Neuronal stem cell (in vitro differentiated cells): Measurements from ENCODE around the gene SORD.

Experiments
- DNase-seq: peaks from one replicate; pipeline ENCODE4 v3.0.0-alpha.2; 2013; ENCODE audit warnings: low spot score
- H2AFZ ChIP-seq: one replicate; pipeline ENCODE4 v1.6.1; 2013; ENCODE audit warnings: mild to moderate bottlenecking, low read length, inconsistent platforms
- H2AK5ac ChIP-seq: 2 replicates; pipeline ENCODE4 v1.6.1; 2013; ENCODE audit warnings: low read depth, mild to moderate bottlenecking, inconsistent platforms, low read length, moderate library complexity, mixed read lengths
- H2BK120ac ChIP-seq: 2 replicates; pipeline ENCODE4 v1.6.1; 2013; ENCODE audit warnings: low read depth, mild to moderate bottlenecking, inconsistent platforms, low read length, moderate library complexity, mixed read lengths
- H2BK12ac ChIP-seq: one replicate; pipeline ENCODE4 v1.6.1; 2013; ENCODE audit warnings: low read length, inconsistent platforms
- H2BK15ac ChIP-seq: 2 replicates; pipeline ENCODE4 v1.6.1; 2013; ENCODE audit warnings: mild to moderate bottlenecking, low read length, inconsistent platforms, mixed read lengths
- H2BK5ac ChIP-seq: one replicate; pipeline ENCODE4 v1.6.1; 2013; ENCODE audit warnings: inconsistent platforms, mild to moderate bottlenecking, low read length, moderate library complexity
- H3K14ac ChIP-seq: one replicate; pipeline ENCODE4 v1.6.1; 2013; ENCODE audit warnings: low read length, inconsistent platforms
- H3K18ac ChIP-seq: 2 replicates; pipeline ENCODE4 v1.6.1; 2013; ENCODE audit warnings: low read length, inconsistent platforms
- H3K23ac ChIP-seq: 2 replicates; pipeline ENCODE4 v1.6.1; 2013; ENCODE audit warnings: low read depth, mild to moderate bottlenecking, mixed read lengths, low read length, inconsistent platforms; ENCODE audit not compliant: poor library complexity
- H3K27ac ChIP-seq: replicated peaks from 3 replicates; pipeline ENCODE4 v1.5.1; 2013; ENCODE audit warnings: low read length, inconsistent platforms
- H3K27me3 ChIP-seq, 3 experiments: 2 replicates each; pipeline ENCODE4 v1.6.1; 2013; ENCODE audit warnings: low read length in 3 of 3, mild to moderate bottlenecking in 2 of 3, inconsistent platforms in 1 of 3, low read depth in 1 of 3, mixed read lengths in 1 of 3, moderate library complexity in 1 of 3; ENCODE audit not compliant: control insufficient read depth in 3 of 3, insufficient read depth in 3 of 3
- H3K36me3 ChIP-seq, 2 donors: replicated peaks in 1 of 2; 2 replicates each; pipeline ENCODE4 v1.6.1; 2013; ENCODE audit warnings: low read length in 2 of 2; ENCODE audit not compliant: control insufficient read depth in 2 of 2, insufficient read depth in 2 of 2
- H3K4ac ChIP-seq: 2 replicates; pipeline ENCODE4 v1.6.1; 2013; ENCODE audit warnings: inconsistent platforms, mild to moderate bottlenecking, low read length, moderate library complexity
- H3K4me1 ChIP-seq, 2 donors: 1 replicate in 1 of 2; 2 replicates in 1 of 2; pipeline ENCODE4 v1.6.1; 2013; ENCODE audit warnings: low read length in 2 of 2, low read depth in 1 of 2; ENCODE audit not compliant: control insufficient read depth in 2 of 2, insufficient read depth in 1 of 2
- H3K4me2 ChIP-seq: one replicate; pipeline ENCODE4 v1.6.1; 2013; ENCODE audit warnings: mild to moderate bottlenecking, low read length, inconsistent platforms; ENCODE audit not compliant: insufficient read depth, poor library complexity, severe bottlenecking
- H3K4me3 ChIP-seq, 2 donors: 2 replicates each; pipeline ENCODE4 v1.5.1; 2013; ENCODE audit warnings: low read length in 2 of 2, mild to moderate bottlenecking in 2 of 2, inconsistent platforms in 1 of 2, moderate library complexity in 1 of 2
- H3K79me1 ChIP-seq: one replicate; pipeline ENCODE4 v1.6.1; 2013; ENCODE audit warnings: low read depth, mild to moderate bottlenecking, inconsistent platforms, low read length, moderate library complexity
- H3K9ac ChIP-seq: one replicate; pipeline ENCODE4 v1.6.1; 2013; ENCODE audit warnings: mild to moderate bottlenecking, low read depth, low read length, inconsistent platforms; ENCODE audit not compliant: poor library complexity
- H3K9me3 ChIP-seq, 2 donors: replicated peaks in 1 of 2; 2 replicates each; pipeline versions ENCODE3 to v1.6.1; 2013; ENCODE audit warnings: low read length in 2 of 2, mild to moderate bottlenecking in 2 of 2, inconsistent platforms in 1 of 2, low read depth in 1 of 2, mixed read lengths in 1 of 2, moderate library complexity in 1 of 2; ENCODE audit not compliant: control insufficient read depth in 2 of 2, insufficient read depth in 1 of 2
- H4K8ac ChIP-seq: one replicate; pipeline ENCODE4 v1.6.1; 2013; ENCODE audit warnings: low read depth, mild to moderate bottlenecking, inconsistent platforms, low read length, moderate library complexity
- H4K91ac ChIP-seq: one replicate; pipeline ENCODE4 v1.6.1; 2013; ENCODE audit warnings: low read length, low read depth, mild to moderate bottlenecking, inconsistent platforms; ENCODE audit not compliant: poor library complexity
- WGBS, 2 donors: extraction: QIAGEN DNeasy Blood & Tissue Kit; methylation state at CpG; one replicate each; pipeline ENCODE4 v1.1.7; 2013; ENCODE audit warnings: missing lambda C conversion rate in 2 of 2, mixed read lengths in 1 of 2; ENCODE audit not compliant: insufficient read length in 2 of 2, insufficient replicate concordance in 1 of 2; ENCODE audit errors: extremely low coverage in 2 of 2; 5-methylcytosine and 5-hydroxymethylcytosine counted together

SORD gene

DNA sequence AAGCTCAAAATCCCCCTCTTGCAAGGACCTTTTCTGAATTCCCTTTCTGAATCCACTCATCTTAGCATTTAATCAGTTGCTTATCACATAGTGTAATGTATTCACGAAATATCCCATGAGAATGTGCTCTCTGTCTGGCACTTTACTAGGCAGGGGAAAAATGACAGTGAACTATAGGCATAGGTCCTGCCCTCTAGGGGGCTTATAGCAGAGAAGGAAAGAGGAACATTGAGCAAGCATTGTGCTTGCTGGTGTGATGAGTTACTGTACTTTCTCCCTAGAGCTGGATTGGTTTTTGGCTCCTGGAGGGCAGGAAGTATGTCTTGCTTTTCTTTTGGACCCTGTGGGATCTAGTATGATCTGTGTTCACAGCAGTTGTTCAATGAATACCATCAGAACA lies 64.5 kb downstream of the SORD start:
- no peak overlapping the region for H3K27ac ChIP-seq
- DNase-seq: no peak
- H3K79me1 ChIP-seq: no peaks in the 10 kb centered on the region
- no peak overlapping the region for H3K4me3 ChIP-seq
- H2BK5ac ChIP-seq: no peak overlapping the region
- H3K4ac ChIP-seq: no peak overlapping the region
- H3K4me2 ChIP-seq: no peak overlapping the region
- no peak overlapping the region for H4K91ac ChIP-seq
- H3K4me1 ChIP-seq: no peaks in the 10 kb centered on the region
- no peak overlapping the region for H2BK12ac ChIP-seq
- no peak overlapping the region for H2BK15ac ChIP-seq
- no peak overlapping the region for H2BK120ac ChIP-seq
- H3K23ac ChIP-seq: no peak overlapping the region
- H4K8ac ChIP-seq: no peak overlapping the region
- no CpG with 5 or more reads among the region's 1 CpG for WGBS, 2 donors
- no peak overlapping the region for H3K9ac ChIP-seq
- no peaks in the 10 kb centered on the region for H3K36me3 ChIP-seq
- H2AK5ac ChIP-seq: no peak overlapping the region
- H3K27me3 ChIP-seq: peaks cover 0 to 37% (median 0%) of the 10 kb centered on the region in 3 experiments
- H2AFZ ChIP-seq: no peak overlapping the region
- no peaks in the 10 kb centered on the region for H3K9me3 ChIP-seq
- H3K18ac ChIP-seq: no peak overlapping the region
- no peak overlapping the region for H3K14ac ChIP-seq

DNA sequence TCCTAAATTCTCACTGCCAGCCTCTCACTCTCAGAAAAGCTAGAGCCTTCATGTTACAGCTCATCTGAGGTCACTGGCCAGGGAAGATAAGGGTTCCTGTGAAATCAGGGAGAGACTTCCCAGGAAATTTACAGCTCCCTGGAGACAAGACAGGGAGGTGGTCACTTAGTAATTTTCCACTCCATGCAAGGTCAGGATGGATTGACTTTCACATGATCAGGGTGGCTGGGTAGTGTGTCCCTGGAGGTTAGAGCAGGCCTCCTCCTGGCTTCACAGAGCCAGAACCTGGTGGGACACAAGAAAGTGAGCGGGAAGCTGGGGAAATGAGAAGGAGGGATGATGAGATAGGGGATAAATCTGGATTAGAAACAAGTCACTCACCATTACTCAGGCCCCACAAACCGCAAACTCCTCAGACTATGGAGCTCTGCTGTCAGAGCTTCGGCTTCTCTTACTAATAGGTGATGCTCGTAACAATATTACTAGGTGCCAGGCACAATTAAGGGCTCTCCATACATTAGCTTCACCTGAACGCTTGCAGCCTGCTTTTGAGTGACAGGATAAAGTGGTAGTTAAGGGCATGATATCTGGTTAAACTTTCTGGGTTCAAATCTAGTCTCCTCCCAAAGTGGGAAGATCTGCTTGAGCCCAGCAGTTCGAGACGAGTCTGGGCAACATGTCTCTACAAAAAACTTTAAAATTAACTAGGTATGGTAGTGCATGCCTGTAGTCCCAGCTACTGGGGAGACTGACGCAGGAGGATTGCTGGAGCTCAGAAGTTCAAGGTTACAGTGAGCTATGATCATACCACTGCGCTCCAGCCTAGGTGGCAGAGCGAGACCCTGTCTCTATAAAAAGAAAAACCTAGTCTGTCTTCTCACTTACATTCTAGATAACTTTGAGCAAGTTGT lies 66.1 kb downstream of the SORD start:
- H3K23ac ChIP-seq: no peak overlapping the region
- H3K9me3 ChIP-seq: no peaks in the 10 kb centered on the region
- H2BK120ac ChIP-seq: no peak overlapping the region
- H2BK12ac ChIP-seq: no peak overlapping the region
- H3K14ac ChIP-seq: no peak overlapping the region
- H3K4me1 ChIP-seq: no peaks in the 10 kb centered on the region
- no peak overlapping the region for H2BK15ac ChIP-seq
- no peaks in the 10 kb centered on the region for H3K79me1 ChIP-seq
- no peak overlapping the region for H2BK5ac ChIP-seq
- no peaks in the 10 kb centered on the region for H3K36me3 ChIP-seq
- no peak overlapping the region for H3K4me2 ChIP-seq
- WGBS, 2 donors: no CpG with 5 or more reads among the region's 10 CpGs
- H3K27me3 ChIP-seq: peaks cover 0 to 48% (median 0%) of the 10 kb centered on the region in 3 experiments
- no peak overlapping the region for H3K4ac ChIP-seq
- H3K4me3 ChIP-seq: no peak overlapping the region
- no peak overlapping the region for H2AK5ac ChIP-seq
- no peak overlapping the region for H3K27ac ChIP-seq
- no peak overlapping the region for H3K9ac ChIP-seq
- DNase-seq: no peak
- H3K18ac ChIP-seq: no peak overlapping the region
- no peak overlapping the region for H4K8ac ChIP-seq
- no peak overlapping the region for H4K91ac ChIP-seq
- H2AFZ ChIP-seq: no peak overlapping the region

DNA sequence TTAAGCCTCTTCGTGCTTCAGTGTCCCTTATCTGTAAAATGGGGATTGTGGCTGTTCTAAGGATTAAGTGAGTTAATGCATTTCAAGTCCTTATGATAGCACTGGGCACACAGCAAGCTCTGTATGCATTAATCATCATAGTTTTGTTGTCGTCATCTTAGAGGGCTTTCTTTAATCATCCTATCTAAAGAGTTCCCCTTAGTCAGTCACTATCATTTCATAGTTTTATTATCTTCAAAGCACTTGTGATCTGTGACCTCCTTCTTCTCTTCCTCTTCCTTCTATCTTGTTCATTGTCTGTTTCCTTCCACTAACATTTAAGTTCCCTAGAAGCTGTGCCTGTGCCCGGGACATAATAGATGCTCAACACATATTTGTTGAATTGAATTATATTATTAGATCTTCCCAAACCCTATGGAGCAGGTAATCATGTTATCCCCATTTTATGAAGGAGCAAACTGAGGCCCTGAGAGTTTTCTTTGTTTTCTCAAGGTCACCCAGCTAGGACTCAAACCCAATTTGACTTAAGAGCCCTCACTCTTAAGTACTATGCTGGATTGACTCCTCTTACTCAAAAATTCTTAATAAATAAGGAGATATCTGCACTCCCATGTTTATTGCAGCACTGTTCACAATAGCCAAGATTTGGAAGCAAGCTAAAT lies 66.8 kb downstream of the SORD start:
- H3K18ac ChIP-seq: no peak overlapping the region
- no peak overlapping the region for H2BK12ac ChIP-seq
- H3K9ac ChIP-seq: no peak overlapping the region
- WGBS, 2 donors: no CpG with 5 or more reads among the region's 3 CpGs
- no peak overlapping the region for H3K14ac ChIP-seq
- H3K4me1 ChIP-seq: no peaks in the 10 kb centered on the region
- H2AFZ ChIP-seq: no peak overlapping the region
- H3K9me3 ChIP-seq: no peaks in the 10 kb centered on the region
- no peak overlapping the region for H2BK5ac ChIP-seq
- no peaks in the 10 kb centered on the region for H3K79me1 ChIP-seq
- H3K4ac ChIP-seq: no peak overlapping the region
- H3K27me3 ChIP-seq: peaks cover 0 to 54% (median 0%) of the 10 kb centered on the region in 3 experiments
- no peak overlapping the region for H2BK15ac ChIP-seq
- H4K91ac ChIP-seq: no peak overlapping the region
- H3K36me3 ChIP-seq: no peaks in the 10 kb centered on the region
- no peak overlapping the region for H3K4me2 ChIP-seq
- H3K4me3 ChIP-seq: no peak overlapping the region
- no peak for DNase-seq
- no peak overlapping the region for H4K8ac ChIP-seq
- H3K23ac ChIP-seq: no peak overlapping the region
- no peak overlapping the region for H2AK5ac ChIP-seq
- H3K27ac ChIP-seq: no peak overlapping the region
- H2BK120ac ChIP-seq: no peak overlapping the region

DNA sequence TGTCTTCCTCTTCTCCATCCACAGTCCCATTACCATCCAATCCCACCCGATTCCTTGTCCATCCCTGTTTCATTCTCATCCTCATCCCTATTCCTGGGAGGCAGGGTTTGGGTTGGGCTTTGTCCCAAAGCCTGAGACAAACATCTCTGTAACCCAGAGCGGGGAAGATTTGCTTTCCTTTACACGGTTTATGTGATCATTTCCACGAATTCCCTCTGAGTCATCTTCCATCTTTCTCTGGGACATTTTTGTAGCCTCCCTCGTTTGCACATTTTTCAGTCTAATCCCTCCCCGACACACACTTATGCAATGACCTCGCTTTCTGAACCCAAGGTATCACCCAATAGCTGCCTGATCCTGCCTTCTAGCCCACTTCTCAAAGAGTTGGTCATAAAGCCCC lies 68.2 kb downstream of the SORD start:
- Histone ChIP-seq H3K4me2 (no peak overlapping the region), H3K27ac (no peak overlapping the region), H3K23ac (no peak overlapping the region), H3K36me3 (no peaks in the 10 kb centered on the region), H3K4me1 (no peaks in the 10 kb centered on the region), H2BK15ac (no peak overlapping the region), H3K4ac (no peak overlapping the region), H2BK120ac (no peak overlapping the region), H3K79me1 (no peaks in the 10 kb centered on the region), H3K14ac (no peak overlapping the region), H3K4me3 (no peak overlapping the region), H3K27me3 (peaks cover 0 to 66% (median 0%) of the 10 kb centered on the region in 3 experiments), H2BK12ac (no peak overlapping the region), H3K9me3 (no peaks in the 10 kb centered on the region), H3K9ac (no peak overlapping the region), H2AFZ (no peak overlapping the region), H2AK5ac (no peak overlapping the region), H4K8ac (no peak overlapping the region), H4K91ac (no peak overlapping the region), H2BK5ac (no peak overlapping the region), H3K18ac (no peak overlapping the region)
- WGBS, 2 donors: no CpG with 5 or more reads among the region's 7 CpGs
- no peak for DNase-seq
